Measurements from ENCODE around the gene SLC25A33.
A peak's percentile ranks its signal among the peaks of the same experiment; 100 is the strongest.
"Not testable (repeated sequence)": the region's sequence is repeated elsewhere in the genome, so short reads cannot be mapped to it uniquely, and the experiment has no call there.

SLC25A33 gene, protein sequence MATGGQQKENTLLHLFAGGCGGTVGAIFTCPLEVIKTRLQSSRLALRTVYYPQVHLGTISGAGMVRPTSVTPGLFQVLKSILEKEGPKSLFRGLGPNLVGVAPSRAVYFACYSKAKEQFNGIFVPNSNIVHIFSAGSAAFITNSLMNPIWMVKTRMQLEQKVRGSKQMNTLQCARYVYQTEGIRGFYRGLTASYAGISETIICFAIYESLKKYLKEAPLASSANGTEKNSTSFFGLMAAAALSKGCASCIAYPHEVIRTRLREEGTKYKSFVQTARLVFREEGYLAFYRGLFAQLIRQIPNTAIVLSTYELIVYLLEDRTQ

DNA sequence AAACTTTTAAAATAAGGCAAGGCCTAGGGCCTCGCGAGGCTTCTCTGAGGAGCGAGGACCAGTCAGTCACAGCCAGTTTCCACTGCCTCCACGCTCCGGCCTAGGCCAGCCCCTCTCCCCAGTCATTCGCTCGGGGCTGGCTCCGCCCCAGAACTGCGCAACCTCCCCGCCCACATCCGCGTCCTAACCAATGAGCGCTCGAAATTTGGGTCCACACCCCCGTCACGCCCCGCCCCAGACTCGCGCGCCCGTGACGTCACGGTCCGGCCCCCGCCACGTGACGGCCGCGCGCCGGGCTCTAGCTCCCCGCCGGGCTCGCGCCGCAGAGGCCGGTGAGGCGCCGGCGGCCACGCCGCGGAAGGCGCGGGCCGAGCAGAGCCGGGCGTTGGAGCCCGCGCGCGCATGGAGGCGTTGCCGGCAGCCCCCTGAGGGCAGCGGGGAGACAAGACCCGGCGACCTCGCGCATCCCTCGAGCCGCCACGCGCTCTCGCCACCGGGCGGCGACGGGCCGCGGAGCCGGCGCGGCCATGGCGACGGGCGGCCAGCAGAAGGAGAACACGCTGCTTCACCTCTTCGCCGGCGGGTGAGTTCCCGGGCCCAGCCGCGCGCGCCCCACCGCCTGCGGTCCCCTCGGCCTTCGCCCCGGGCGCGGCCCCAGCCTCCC is at the start of gene SLC25A33:
TSS of gene SLC25A33 (plus strand) at position 301 of the 664 bp plus-strand sequence. CDS start at position 528, 227 bp downstream.
- peak; percentile 100 for DNase-seq

DNA sequence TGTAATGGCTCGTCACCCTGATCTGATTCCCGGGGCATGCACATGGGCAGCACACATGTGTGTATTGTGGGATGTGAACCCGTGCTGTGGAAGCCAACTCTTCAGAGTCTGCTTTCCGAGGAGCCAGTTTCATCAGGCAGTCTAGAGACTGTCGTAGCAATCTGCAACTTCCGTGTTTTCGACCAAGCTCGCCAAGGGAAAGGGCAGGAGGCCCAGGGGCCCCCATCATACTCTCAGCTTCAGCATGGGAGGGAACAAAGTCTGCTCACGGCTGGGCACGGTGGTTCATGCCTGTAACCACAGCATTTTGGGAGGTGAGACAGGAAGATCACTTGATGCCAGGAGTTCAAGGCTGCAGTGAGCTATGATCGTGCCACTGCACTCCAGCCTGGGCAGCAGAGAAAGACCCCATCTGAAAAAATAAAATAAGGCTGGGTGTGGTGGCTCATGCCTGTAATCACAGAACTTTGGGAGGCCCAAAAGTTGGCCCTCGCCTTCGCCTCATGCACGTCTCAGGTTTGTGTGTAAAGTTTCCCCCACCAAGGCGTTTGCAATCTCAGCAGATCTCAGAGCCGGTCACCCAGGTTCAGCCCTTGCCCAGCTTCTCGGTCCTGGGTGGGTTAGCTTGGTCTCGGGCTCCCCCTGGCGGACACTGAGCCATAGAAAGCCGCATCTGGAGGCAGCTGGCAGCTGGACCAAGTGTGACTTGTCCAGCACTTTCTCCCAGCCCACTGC is 48.5 kb upstream of the SLC25A33 start:
- DNase-seq = peak; percentile 98

DNA sequence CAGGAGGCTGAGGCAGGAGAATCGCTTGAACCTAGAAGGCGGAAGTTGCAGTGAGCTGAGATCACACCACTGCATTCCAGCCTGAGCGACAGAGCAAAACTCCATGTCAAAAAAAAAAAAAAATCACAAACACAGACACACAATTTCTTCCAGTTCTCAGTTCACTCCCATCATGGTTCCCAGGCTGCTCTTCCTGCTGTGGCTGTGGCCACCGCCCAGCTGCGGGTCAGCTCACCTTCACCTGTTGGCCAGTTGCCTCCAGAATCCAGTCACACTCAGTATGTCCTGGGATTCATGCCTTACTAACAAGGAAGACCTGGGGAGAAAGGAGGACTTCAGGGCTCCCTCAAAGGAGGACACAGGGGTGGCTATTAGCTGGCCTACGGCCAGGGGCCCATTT is 45.9 kb upstream of the SLC25A33 start:
- DNase-seq = no peak

DNA sequence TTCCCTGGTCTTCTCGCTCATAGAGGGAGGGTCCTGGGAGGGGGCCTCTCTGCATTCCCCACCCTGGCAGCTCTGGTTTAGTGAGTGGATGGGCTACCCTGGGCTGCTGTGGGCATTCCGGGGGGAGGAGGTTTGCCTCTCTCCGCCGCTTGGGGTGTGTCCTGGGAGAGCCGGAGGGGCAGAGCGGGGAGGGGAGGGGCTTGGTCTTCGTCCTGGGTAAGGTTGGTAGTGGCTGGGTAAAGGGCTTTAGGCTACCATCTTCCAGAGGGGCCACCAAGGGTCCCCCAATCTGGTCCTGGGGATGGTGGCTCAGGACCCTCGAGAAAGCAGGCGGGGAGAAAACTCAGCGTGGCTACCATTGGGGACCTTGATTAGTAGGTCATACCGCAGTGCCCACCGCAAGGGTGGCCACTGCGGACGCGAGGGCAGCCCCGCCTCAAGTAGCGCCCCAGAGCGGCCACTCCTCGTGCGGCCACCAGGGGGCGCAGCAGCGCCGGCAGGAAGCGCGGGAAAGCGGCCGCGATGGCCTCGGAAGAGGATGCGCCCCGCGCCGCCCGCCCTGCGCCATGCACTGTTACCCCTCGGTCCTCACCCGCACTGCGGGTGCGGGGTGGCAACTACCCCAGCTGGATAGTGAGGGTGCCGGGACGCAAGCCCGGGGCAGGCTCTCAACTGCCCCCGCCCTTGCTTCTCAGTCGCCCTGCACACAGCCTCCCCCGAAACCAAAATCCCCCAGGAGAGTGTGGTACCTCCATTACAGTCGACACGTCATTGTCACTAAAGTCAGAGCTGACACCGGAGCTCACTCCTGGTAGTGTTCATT is 44.1 kb upstream of the SLC25A33 start:
- peak; percentile 91 for DNase-seq

DNA sequence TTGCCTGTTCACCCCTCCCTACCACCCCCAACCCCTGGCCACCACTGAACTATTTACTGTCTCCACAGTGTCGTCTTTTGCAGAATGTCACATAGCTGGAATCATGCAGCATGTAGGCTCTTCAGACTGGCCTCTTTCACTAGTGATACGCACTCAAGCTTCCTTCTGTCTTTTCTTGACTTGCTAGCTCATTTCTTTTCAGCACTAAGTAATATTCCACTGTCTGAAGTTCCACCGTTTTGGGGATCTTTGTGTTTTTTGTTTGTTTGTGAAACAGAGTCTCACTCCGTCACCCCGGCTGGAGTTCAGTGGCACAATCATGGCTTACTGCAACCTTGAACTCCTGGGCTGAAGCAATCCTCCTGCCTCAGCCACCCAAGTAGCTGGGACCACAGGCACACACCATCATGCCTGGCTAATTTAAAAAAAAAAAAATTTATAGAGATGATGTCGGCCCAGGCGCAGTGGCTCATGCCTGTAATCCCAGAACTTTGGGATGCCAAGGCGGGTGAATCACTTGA is 43.4 kb upstream of the SLC25A33 start:
- DNase-seq = no peak

DNA sequence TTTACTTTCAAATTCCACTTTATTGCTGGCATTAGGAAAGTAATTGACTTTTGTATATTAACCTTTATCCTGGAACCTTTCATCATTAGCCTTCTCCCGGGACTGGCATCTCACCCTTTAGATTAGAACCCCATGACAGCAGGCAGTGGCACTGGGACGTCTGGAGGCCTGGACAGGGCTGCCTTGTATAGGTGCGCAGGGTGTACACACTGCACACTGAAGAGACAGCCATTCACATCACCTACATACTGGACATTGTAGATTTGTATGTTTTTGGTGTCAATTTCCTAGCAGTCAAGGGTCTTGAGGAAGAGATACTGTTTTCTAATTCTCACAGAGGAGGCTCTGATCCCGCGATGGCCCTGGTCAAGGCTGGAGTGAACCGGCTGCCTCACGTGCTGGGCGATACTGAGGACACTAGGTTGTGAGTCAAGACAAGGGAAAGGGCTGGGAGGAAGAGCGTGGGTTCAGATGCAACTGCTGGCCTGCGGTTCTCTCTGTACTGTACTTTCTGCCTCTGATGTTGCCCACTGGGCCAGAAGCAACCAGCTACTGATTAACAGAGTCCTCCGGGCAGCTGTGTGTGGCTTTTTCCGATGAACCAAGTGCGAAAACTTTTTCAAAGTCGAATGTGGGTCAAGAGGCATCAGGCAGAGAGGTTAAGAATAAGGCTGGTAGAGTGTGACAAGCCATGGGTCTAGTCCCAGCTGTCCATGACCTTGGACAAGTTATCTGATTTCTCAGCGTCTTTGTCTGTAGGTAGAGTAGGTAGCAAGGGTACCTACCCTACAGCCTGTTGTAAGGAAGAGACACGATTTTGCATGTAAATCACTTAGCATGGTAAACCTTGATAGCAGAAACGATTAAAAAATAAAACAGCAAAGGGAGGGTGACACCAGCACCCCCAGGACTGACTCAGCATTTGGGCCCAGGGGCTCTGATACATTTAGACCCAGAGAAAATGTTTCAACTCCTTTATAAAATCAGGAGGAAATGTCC is 38.2 kb upstream of the SLC25A33 start:
- DNase-seq = no peak

DNA sequence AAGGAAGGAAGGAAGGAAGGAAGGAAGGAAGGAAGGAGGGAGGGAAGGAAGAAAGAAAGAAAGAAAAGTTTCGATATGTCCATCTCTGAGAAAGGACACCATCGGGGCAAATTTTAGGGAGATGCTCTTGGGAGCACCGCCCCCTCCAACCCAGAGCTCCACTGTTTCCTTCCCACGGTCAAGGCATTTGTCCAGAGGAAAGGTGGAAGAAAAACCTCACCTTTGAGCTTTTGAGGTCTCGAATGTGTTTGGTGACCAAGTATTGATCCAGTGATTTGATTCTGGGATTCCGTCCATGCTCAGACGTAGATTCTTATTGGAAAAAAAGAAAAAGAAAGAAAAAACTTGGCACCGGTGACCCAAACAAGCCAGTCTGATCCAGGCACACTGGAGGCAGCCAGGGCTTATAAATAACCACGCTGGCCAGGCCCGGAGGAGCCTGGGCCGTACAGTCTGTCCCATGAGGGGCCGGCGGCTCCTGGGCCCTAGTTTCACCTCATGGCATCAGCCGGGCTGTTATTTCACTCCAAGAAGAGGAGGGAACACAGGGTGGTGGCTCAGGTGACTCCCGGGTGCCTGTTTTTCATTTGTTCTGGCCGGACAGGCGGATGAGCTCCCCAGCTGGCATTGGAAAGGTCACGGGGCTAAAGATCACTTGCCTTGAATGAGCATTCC is 36.1 kb upstream of the SLC25A33 start:
- DNase-seq = no peak

DNA sequence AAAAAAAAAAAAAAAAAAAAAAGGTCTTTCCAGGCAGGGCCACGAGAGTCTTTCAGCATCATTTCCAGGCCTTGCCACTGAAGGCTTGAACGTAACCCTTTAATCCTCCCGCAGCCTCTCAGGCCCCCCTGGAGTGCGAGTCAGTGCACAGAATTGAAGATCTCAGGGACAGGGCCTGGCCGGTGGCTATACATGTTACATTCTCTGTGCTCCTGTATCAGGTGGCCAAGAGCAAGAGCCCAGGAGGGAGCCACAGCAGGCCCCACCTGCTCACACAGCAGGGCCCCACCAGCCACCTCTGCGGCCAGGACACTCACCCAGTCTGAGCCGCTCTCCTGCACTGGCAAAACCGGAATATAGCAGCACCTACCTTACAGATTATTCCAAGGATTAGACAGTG is 34.1 kb upstream of the SLC25A33 start:
- DNase-seq = no peak

DNA sequence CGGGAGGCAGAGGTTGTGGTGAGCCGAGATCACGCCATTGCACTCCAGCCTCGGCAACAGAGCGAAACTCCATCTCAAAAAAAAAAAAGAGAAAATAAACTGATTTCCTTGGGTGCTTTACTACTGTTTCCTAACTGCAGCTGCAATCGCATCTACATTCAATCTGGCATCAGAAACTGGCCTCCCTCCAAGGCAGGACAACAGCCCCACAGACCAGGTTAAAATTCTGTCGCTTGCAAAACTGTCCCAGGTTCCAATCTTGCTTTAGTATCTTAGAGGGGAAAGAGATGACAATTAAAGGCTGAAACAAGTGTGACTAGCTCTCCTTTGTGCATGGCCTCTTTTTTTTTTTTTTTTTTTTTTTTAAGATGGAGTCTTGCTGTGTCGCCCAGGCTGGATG is 32.4 kb upstream of the SLC25A33 start:
- no peak for DNase-seq

DNA sequence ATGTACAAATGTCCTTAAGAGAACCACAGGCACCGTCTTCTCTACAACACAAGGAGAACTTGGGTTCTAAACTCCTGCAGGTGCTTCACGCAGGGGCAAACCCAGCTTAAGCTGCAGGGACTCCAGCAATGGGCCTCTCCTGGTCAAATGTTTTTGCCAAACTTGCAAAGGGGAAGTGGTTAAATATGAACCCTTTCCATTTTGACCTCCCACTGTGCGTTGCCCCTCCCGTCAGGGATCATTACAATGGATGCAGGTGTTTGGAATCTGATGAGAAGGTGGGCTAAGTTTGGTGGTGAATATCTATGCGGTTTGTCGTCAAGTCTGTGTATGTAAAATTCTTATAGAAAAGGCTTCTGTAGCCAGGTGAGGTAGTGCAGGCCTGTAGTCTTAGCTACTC is 29.1 kb upstream of the SLC25A33 start:
- no peak for DNase-seq

DNA sequence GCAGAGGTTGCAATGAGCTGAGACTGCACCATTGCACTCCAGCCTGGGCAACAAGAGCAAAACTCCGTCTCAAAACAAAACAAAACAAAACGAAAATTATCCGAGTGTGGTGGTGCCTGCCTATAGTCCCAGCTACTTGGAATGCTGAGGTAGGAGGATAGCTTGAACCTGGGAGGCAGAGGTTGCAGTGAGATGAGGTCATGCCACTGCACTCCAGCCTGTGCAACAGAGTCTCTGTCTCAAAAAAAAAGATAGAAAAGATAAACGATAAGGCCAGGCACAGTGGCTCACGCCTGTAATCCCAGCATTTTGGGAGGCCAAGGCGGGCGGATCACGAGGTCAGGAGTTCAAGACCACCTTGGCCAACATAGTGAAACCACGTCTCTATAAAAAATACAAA is 23.7 kb upstream of the SLC25A33 start:
- not testable (repeated sequence) for DNase-seq

DNA sequence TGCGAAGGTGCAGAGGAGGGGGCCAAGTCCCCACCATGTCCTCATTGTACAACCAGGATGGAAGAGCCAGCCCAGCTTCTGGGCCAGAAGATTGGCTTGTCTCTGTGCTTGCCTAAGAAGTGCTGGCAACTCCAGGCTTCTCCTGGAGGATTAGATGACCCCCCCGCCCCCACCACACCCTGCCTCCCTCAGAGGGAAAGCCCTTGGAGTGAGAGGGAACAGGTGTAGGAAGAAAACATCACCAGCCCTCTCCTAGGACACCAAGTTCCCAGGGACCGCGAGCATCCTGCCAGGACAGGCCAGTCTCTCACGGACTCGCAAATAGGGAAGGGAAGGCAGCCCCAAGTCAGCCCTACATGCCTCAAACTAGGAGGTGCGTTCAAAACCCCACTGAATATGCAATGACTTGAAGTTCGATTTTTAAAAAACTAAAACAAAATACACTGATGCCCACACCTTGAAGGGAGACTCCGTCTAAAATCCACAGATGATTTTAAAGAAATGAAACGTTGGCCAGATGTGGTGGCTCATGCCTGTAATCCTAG is 20.7 kb upstream of the SLC25A33 start:
- no peak for DNase-seq

DNA sequence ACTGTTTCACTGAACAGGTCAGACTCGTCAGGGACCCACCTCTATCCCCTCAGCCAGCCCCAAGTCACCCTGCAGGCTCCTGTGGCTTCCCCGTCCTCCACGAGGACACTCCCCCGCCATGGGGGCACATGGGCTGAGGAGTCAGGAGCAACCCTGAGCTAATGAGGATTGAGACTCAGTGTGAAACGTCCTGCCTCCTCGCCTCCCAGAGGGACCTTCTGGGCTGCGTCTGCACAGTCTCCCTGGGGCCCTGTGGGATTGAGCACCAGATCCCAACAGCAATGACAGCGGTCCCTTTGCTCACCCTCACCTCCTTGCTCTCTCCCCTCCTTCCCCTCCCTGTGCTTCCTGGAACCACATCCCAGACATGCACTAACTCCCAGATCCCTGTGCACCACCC is 18.9 kb upstream of the SLC25A33 start:
- DNase-seq = no peak

DNA sequence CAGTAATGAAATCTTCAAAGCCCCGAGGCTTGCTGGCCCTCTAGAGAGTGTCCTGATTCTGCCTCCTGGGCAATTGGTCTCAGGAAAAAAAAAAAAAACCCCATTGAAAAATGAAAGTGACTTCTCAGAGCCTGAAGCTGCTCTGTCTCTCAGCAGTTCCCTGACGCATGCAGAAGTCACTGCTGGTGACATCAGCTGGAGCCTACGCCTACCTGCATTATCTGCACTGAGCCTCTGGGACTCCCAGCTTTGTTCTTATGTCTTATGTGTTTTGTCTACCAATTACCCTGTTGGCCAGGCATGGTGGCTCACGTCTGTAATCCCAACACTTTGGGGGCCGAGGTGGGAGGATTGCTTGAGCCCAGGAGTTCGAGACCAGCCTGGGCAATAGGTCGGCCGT is 10.1 kb upstream of the SLC25A33 start:
- no peak for DNase-seq

DNA sequence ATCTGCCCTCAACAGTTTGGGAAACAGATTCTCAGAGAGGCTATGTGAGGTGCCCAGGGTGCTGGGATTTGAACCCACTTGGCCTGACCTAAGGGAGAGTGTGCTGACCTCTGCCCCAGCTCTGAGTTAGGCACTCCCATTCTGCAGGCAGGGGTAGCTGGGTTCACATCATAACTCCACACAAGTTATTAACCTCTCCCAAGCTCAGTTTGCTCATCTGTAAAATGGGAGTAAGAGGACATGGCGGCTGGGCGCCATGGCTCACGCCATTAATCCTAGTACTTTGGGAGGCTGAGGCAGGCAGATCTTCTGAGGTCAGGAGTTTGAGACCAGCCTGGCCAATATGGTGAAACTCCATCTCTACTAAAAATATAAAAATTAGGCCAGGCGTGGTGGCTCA is 8.9 kb upstream of the SLC25A33 start:
- DNase-seq = no peak

DNA sequence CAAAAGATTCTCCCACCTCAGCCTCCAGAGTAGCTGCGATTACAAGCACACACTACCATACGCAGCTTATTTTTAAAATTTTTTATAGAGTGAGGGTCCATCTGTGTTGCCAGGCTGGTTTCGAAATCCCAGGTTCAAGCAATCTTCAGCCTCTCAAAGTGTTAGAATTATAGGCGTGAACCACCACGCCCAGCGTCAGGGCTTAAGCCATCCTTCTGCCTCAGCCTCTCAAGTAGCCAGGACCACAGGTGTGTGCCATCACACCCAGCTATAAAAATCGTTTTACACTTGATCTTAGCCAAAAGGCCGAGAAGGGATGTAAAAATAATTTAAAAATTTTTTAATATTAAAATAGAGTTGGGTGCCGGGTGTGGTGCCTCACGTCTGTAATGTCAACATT is 4.3 kb upstream of the SLC25A33 start:
- no peak for DNase-seq

DNA sequence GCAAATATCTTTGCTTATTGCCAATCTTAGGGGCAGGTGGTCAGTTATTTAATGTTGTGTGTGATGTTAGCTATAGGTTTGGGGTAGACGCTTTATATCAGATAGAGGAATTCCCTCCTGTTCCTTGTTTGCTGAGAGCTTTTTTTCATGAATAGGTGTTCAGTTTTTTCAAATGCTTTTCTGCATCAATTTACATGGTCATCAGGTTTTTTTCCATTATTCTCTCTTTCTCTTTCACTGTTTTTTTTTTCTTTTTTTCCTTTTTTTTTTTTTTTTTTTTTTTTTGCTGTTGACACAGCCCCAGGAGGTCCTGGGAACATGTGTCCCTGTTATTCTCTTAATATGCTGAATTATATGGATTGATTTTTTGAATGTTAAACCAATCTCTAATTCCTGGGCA is 3.0 kb upstream of the SLC25A33 start:
- DNase-seq = no peak

DNA sequence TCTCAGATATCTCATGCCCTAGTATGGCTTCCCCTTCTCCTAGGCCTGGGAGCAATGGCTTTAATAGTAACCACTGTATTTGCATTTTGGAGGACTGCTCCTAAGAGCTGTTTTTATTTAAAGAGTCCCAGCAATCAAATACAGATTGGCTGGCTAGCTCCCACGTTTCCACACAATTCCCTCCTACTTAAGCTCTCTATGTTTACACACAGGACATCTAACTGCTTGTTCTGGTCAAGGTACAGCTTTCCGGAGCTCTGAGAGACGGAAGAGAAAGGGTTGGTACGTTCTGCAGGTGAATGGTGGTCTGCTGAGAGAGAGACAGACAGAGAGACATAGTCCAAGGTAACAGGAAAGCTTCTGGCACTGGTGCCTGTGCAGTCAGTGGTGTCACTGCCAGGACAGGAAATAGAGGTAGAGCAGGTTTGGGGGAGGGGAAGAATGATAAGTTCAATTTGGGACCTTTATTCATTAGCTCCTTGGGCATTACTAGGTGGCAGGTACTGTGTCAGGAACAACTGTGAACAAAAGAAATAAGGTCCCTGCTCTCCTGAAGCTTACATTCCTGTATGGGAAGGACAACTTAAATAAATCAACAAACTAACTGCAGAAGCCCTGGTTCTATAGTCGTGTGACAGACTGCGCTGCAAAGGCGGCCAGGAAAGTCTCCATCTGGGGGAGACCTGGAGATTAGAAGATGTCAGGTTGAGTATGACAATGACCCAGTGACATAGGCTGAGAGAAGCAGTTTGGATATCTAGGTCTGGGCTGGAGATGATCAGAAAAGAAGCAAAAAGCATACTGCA is 1.2 kb upstream of the SLC25A33 start:
- DNase-seq = no peak

DNA sequence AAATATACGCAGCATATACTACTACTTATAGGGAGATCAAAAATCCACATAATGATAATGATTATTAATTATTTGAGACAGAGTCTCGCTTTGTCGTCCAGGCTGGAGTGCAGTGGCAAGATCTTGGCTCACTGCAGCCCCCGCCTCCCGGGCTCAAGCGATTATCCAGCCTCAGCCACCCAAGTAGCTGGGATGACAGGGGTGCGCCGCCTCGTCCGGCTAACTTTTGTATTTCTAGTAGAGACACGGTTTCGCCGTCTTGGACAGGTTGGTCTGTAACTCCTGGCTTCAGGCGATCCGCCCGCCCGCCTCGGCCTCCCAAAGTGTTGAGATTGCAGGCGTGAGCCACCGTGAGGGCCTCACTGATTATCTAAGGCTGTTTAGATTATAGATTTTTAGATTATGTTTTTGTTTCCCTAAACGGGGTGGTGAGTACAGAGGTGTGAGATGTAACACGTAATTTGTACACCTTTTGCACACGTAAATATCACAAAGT is 548 bp upstream of the SLC25A33 start:
- peak; percentile 58 for DNase-seq

Measured in activated CD8-positive, alpha-beta memory T cell treated with anti-CD3 and anti-CD28 coated beads, Interleukin-2, amount 50 U/mL, for 48 hours (primary cell).